Measurements from ENCODE around the gene RMND1. TPM values are rescaled to one million over a fixed set of nuclear protein-coding genes. Genes with fewer than 3 reads are reported as not detected.

RMND1 gene
- total RNA-seq, 1 experiment from 2014 or later = 19.3 TPM

DNA sequence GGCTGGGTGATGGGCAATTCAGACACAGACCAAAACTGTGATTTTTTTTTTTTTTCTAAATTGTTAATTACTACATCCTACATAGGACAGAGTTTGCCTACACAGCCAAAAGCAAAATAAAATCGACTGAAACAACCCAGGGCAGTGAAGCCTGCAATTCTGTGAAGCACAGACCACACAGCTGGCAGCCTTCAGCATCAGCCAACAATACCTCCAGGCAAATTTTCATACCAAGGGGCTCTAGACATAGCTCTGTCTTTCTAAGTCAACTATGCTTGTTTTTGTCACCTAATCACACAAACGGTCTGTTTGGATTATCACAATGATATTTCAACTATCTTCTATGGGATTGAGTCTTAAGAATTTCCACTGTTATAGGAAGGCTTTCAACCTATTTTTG is 17.6 kb downstream of the RMND1 start:
- Histone ChIP-seq H3K79me2 (ENCODE audit: low read depth) (0 out of 2 replicates have a peak, but pooled peaks cover 5% of the 10 kb centered on the region), H3K9me2 (ENCODE audit: insufficient read depth) (no peaks in the 10 kb centered on the region), H2AFZ (no peak overlapping the region), H3K36me3 (ENCODE audit: low read depth) (peaks cover 18% of the 10 kb centered on the region), H3K4me2 (no peak overlapping the region), H3F3A (ENCODE audit: insufficient read depth, low read depth) (peaks cover 8% of the 10 kb centered on the region), H4K20me1 (ENCODE audit: insufficient read depth) (peaks cover 11% of the 10 kb centered on the region; the same call in 1 of the 2 replicates), H3K4me3 (no peak overlapping the region), H3K4me1 (replicated peaks; ENCODE audit: insufficient read depth) (peaks cover 13% of the 10 kb centered on the region), H3K27me3 (ENCODE audit: insufficient read depth, low read depth) (no peaks in the 10 kb centered on the region), H3K9me3 (ENCODE audit: insufficient read depth, low read depth) (no peaks in the 10 kb centered on the region), H3K27ac (no peak overlapping the region)
- CTCF ChIA-PET = no interaction called here
- DNase-seq = no peak
- TF ChIP-seq, protein P1, sequence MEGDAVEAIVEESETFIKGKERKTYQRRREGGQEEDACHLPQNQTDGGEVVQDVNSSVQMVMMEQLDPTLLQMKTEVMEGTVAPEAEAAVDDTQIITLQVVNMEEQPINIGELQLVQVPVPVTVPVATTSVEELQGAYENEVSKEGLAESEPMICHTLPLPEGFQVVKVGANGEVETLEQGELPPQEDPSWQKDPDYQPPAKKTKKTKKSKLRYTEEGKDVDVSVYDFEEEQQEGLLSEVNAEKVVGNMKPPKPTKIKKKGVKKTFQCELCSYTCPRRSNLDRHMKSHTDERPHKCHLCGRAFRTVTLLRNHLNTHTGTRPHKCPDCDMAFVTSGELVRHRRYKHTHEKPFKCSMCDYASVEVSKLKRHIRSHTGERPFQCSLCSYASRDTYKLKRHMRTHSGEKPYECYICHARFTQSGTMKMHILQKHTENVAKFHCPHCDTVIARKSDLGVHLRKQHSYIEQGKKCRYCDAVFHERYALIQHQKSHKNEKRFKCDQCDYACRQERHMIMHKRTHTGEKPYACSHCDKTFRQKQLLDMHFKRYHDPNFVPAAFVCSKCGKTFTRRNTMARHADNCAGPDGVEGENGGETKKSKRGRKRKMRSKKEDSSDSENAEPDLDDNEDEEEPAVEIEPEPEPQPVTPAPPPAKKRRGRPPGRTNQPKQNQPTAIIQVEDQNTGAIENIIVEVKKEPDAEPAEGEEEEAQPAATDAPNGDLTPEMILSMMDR (conservative IDR thresholded peaks at IDR 0.05) = no peak
- TF ChIP-seq EZH2 (IDR thresholded peaks at IDR 0.05; ENCODE audit: low read depth) = no peak
- BruUV-seq (replicated peaks) = no TSS peak
- intact Hi-C loops (cut with micrococcal nuclease; ENCODE audit: unreplicated experiment) = no loop called here
- POLR2A ChIA-PET (ENCODE audit: unreplicated experiment) = interaction anchor here (0.7 kb wide), 1 partner anchor 468 kb away, joined by 3 read pairs; no protein-coding TSS in a partner anchor

GRCh38 chr6:151432651-151433050 is 19.3 kb downstream of the RMND1 start:
- no peaks in the 10 kb centered on the region for H3K27me3 ChIP-seq (ENCODE audit: insufficient read depth, low read depth)
- H3K4me3 ChIP-seq = no peak overlapping the region
- H3K4me2 ChIP-seq = no peak overlapping the region
- H3F3A ChIP-seq (ENCODE audit: insufficient read depth, low read depth) = peaks cover 2% of the 10 kb centered on the region
- no peak for DNase-seq
- 0 out of 2 replicates have a peak, but pooled peaks cover 5% of the 10 kb centered on the region for H3K79me2 ChIP-seq (ENCODE audit: low read depth)
- H3K36me3 ChIP-seq (ENCODE audit: low read depth) = peaks cover 23% of the 10 kb centered on the region
- H3K9me3 ChIP-seq (ENCODE audit: insufficient read depth, low read depth) = no peaks in the 10 kb centered on the region
- peaks cover 7% of the 10 kb centered on the region for H3K4me1 ChIP-seq (replicated peaks; ENCODE audit: insufficient read depth)
- POLR2A ChIA-PET (ENCODE audit: unreplicated experiment) = no interaction called here
- H3K9me2 ChIP-seq (ENCODE audit: insufficient read depth) = no peaks in the 10 kb centered on the region
- BruUV-seq (replicated peaks) = no TSS peak
- TF ChIP-seq, protein P1 (conservative IDR thresholded peaks at IDR 0.05) = no peak
- no peak for TF ChIP-seq EZH2 (IDR thresholded peaks at IDR 0.05; ENCODE audit: low read depth)
- peaks cover 7% of the 10 kb centered on the region; the same call in 1 of the 2 replicates for H4K20me1 ChIP-seq (ENCODE audit: insufficient read depth)
- H3K27ac ChIP-seq = no peak overlapping the region
- CTCF ChIA-PET = no interaction called here
- intact Hi-C loops (cut with micrococcal nuclease; ENCODE audit: unreplicated experiment) = no loop called here
- no peak overlapping the region for H2AFZ ChIP-seq

- H3K27me3 ChIP-seq (ENCODE audit: insufficient read depth, low read depth) = no peaks in the 10 kb centered on the region
- no peak overlapping the region for H2AFZ ChIP-seq
- BruUV-seq (replicated peaks) = no TSS peak
- 0 out of 2 replicates have a peak, but pooled peaks cover 2% of the 10 kb centered on the region for H3K79me2 ChIP-seq (ENCODE audit: low read depth)
- no peaks in the 10 kb centered on the region for H4K20me1 ChIP-seq (ENCODE audit: insufficient read depth)
- H3K9me3 ChIP-seq (ENCODE audit: insufficient read depth, low read depth) = no peaks in the 10 kb centered on the region
- POLR2A ChIA-PET (ENCODE audit: unreplicated experiment) = no interaction called here
- H3K4me2 ChIP-seq = no peak overlapping the region
- no peak overlapping the region for H3K27ac ChIP-seq
- intact Hi-C loops (cut with micrococcal nuclease; ENCODE audit: unreplicated experiment) = no loop called here
- peaks cover 27% of the 10 kb centered on the region for H3K36me3 ChIP-seq (ENCODE audit: low read depth)
- no peak overlapping the region for H3K4me3 ChIP-seq
- no peak for DNase-seq
- TF ChIP-seq, protein P1 (conservative IDR thresholded peaks at IDR 0.05) = no peak
- TF ChIP-seq EZH2 (IDR thresholded peaks at IDR 0.05; ENCODE audit: low read depth) = no peak
- no peaks in the 10 kb centered on the region; the same call in 1 of the 2 replicates for H3F3A ChIP-seq (ENCODE audit: insufficient read depth, low read depth)
- H3K9me2 ChIP-seq (ENCODE audit: insufficient read depth) = no peaks in the 10 kb centered on the region
- no peaks in the 10 kb centered on the region for H3K4me1 ChIP-seq (replicated peaks; ENCODE audit: insufficient read depth)
- CTCF ChIA-PET = no interaction called here
Measured at GRCh38 chr6:151431337-151431736, 20.6 kb downstream of the RMND1 start.

Measured in PC-9 (cell line).